RPMI8226 (cell line): ENCODE data around the gene ISG20L2.
"Not testable (repeated sequence)": the region's sequence is repeated elsewhere in the genome, so short reads cannot be mapped to it uniquely, and the experiment has no call there.

Source experiments
- DNase-seq: peaks from one replicate; pipeline ENCODE4 v3.0.0-alpha.2; 2015

ISG20L2 gene

GRCh38 chr1:156728599-156729462, at the start of gene ISG20L2:
ISG20L2 (minus strand) TSS chr1:156728766; CDS start chr1:156727652, 1,114 bp downstream.
- DNase-seq: peak; percentile 99

- no peak for DNase-seq
Observed at GRCh38 chr1:156777573-156777972, 49.0 kb upstream of the ISG20L2 start.

- no peak for DNase-seq
Observed at GRCh38 chr1:156776942-156777341, 48.4 kb upstream of the ISG20L2 start.

- no peak for DNase-seq
Observed at GRCh38 chr1:156775799-156776198, 47.2 kb upstream of the ISG20L2 start.

- DNase-seq: no peak
Observed at GRCh38 chr1:156773607-156774006, 45.0 kb upstream of the ISG20L2 start.

GRCh38 chr1:156772728-156773497, 44.3 kb upstream of the ISG20L2 start:
- DNase-seq: no peak

GRCh38 chr1:156772222-156772621, 43.7 kb upstream of the ISG20L2 start:
- DNase-seq: no peak

- no peak for DNase-seq
Observed at GRCh38 chr1:156768610-156769295, 40.2 kb upstream of the ISG20L2 start.

- DNase-seq: peak; percentile 35
Observed at GRCh38 chr1:156767879-156768604, 39.5 kb upstream of the ISG20L2 start.

GRCh38 chr1:156767101-156767878, 38.7 kb upstream of the ISG20L2 start, which contains the start of gene PRCC:
PRCC (plus strand) TSS chr1:156767535; CDS start chr1:156767772, 237 bp downstream.
- peak; percentile 99 for DNase-seq

GRCh38 chr1:156766298-156767100, 37.9 kb upstream of the ISG20L2 start:
- peak; percentile 28 for DNase-seq

- no peak for DNase-seq
Observed at GRCh38 chr1:156765666-156766065, 37.1 kb upstream of the ISG20L2 start.

GRCh38 chr1:156765136-156765535, 36.6 kb upstream of the ISG20L2 start:
- DNase-seq: not testable (repeated sequence)

- DNase-seq: no peak
Observed at GRCh38 chr1:156760796-156761104, 32.2 kb upstream of the ISG20L2 start.

GRCh38 chr1:156760092-156760795, 31.7 kb upstream of the ISG20L2 start:
- DNase-seq: no peak

GRCh38 chr1:156757572-156758253, 29.1 kb upstream of the ISG20L2 start:
- not testable (repeated sequence) for DNase-seq

- no peak for DNase-seq
Observed at GRCh38 chr1:156756355-156756754, 27.8 kb upstream of the ISG20L2 start.

- no peak for DNase-seq
Observed at GRCh38 chr1:156755527-156755950, 27.0 kb upstream of the ISG20L2 start.

GRCh38 chr1:156754219-156754618, 25.7 kb upstream of the ISG20L2 start:
- DNase-seq: no peak
